Measurements from ENCODE around the gene PRKACB.

The PRKACB gene

GRCh38 chr1:84163123-84163931 lies 19.3 kb downstream of the PRKACB start:
- TF ChIP-seq EGR1 (IDR thresholded peaks at IDR 0.05): no peak
- TF ChIP-seq USF1 (IDR thresholded peaks at IDR 0.05): no peak

GRCh38 chr1:84164161-84164560 lies 20.1 kb downstream of the PRKACB start:
- TF ChIP-seq ZBTB7A (IDR thresholded peaks at IDR 0.05; ENCODE audit: low read depth): no peak
- no peak for TF ChIP-seq CEBPB (IDR thresholded peaks at IDR 0.05)
- no peak for TF ChIP-seq TEAD4 (IDR thresholded peaks at IDR 0.05)
- TF ChIP-seq EGR1 (IDR thresholded peaks at IDR 0.05): no peak
- TF ChIP-seq, protein P1, sequence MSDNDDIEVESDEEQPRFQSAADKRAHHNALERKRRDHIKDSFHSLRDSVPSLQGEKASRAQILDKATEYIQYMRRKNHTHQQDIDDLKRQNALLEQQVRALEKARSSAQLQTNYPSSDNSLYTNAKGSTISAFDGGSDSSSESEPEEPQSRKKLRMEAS (IDR thresholded peaks at IDR 0.05): no peak
- no peak for TF ChIP-seq EP300 (IDR thresholded peaks at IDR 0.05; ENCODE audit: borderline replicate concordance)

DNA sequence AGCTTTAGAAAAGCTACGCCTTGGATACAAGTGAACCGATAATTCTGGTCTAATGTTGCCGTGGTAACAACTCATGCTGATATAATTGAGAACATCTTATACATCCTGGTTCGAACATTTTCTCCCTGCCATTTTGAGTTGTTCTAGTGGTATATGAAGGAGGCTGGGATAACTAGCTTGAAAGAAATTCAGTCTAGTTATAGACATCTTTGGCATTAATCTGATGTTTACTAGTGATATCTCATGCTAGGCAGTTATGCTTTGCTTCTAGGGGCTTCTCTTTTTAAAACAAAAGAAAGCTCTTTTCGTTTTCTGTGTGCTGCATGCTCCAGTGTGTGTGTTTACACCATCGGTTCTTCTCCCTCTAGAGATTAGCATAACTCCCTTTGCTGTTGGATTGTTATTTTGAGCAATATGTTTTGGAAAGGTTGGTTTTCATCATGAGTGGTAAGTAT lies 20.5 kb downstream of the PRKACB start:
- TF ChIP-seq USF1 (IDR thresholded peaks at IDR 0.05) (no peak), YY1 (IDR thresholded peaks at IDR 0.05; ENCODE audit: low read depth) (no peak), RAD21 (IDR thresholded peaks at IDR 0.05; ENCODE audit: low read depth) (no peak), TCF12 (IDR thresholded peaks at IDR 0.05; ENCODE audit: low read depth) (no peak), CEBPB (IDR thresholded peaks at IDR 0.05) (no peak), TEAD4 (IDR thresholded peaks at IDR 0.05) (no peak), FOXM1 (IDR thresholded peaks at IDR 0.05; ENCODE audit: borderline replicate concordance, low read depth) (no peak), ZBTB7A (IDR thresholded peaks at IDR 0.05; ENCODE audit: low read depth) (no peak), EGR1 (IDR thresholded peaks at IDR 0.05) (no peak), CREB1 (IDR thresholded peaks at IDR 0.05; ENCODE audit: low read depth) (no peak), NFIC (IDR thresholded peaks at IDR 0.05) (no peak), TAF1 (IDR thresholded peaks at IDR 0.05; ENCODE audit: low read depth) (no peak)
- TF ChIP-seq, protein P1 (IDR thresholded peaks at IDR 0.05): no peak
- TF ChIP-seq, protein P2, sequence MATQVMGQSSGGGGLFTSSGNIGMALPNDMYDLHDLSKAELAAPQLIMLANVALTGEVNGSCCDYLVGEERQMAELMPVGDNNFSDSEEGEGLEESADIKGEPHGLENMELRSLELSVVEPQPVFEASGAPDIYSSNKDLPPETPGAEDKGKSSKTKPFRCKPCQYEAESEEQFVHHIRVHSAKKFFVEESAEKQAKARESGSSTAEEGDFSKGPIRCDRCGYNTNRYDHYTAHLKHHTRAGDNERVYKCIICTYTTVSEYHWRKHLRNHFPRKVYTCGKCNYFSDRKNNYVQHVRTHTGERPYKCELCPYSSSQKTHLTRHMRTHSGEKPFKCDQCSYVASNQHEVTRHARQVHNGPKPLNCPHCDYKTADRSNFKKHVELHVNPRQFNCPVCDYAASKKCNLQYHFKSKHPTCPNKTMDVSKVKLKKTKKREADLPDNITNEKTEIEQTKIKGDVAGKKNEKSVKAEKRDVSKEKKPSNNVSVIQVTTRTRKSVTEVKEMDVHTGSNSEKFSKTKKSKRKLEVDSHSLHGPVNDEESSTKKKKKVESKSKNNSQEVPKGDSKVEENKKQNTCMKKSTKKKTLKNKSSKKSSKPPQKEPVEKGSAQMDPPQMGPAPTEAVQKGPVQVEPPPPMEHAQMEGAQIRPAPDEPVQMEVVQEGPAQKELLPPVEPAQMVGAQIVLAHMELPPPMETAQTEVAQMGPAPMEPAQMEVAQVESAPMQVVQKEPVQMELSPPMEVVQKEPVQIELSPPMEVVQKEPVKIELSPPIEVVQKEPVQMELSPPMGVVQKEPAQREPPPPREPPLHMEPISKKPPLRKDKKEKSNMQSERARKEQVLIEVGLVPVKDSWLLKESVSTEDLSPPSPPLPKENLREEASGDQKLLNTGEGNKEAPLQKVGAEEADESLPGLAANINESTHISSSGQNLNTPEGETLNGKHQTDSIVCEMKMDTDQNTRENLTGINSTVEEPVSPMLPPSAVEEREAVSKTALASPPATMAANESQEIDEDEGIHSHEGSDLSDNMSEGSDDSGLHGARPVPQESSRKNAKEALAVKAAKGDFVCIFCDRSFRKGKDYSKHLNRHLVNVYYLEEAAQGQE (IDR thresholded peaks at IDR 0.05; ENCODE audit: low read depth): no peak

DNA sequence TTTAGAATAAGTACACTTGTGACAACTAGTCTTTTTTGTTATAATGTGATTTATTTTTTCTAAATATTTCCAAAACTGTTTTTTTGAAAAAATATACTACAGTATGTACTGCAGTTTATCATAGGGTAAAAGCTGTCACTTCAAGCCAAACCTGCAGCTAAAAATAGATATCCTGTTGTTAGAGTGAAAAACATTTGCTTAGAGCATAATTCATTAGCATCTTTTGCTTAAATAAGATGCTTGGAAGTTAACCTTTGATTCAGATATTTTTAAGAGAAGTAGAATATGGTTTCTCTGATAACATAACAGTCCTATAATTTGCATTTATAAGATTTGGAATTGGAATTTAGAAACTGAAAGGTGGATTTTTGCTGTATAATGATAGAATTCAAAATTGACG lies 21.5 kb downstream of the PRKACB start:
- TF ChIP-seq EP300 (IDR thresholded peaks at IDR 0.05; ENCODE audit: borderline replicate concordance) (no peak), RAD21 (IDR thresholded peaks at IDR 0.05; ENCODE audit: low read depth) (no peak), YY1 (IDR thresholded peaks at IDR 0.05; ENCODE audit: low read depth) (no peak), TAF1 (IDR thresholded peaks at IDR 0.05; ENCODE audit: low read depth) (no peak), EGR1 (IDR thresholded peaks at IDR 0.05) (no peak), ZBTB7A (IDR thresholded peaks at IDR 0.05; ENCODE audit: low read depth) (no peak), CREB1 (IDR thresholded peaks at IDR 0.05; ENCODE audit: low read depth) (no peak), NFIC (IDR thresholded peaks at IDR 0.05) (no peak), TCF12 (IDR thresholded peaks at IDR 0.05; ENCODE audit: low read depth) (no peak)
- TF ChIP-seq, protein P2 (IDR thresholded peaks at IDR 0.05; ENCODE audit: low read depth): no peak

DNA sequence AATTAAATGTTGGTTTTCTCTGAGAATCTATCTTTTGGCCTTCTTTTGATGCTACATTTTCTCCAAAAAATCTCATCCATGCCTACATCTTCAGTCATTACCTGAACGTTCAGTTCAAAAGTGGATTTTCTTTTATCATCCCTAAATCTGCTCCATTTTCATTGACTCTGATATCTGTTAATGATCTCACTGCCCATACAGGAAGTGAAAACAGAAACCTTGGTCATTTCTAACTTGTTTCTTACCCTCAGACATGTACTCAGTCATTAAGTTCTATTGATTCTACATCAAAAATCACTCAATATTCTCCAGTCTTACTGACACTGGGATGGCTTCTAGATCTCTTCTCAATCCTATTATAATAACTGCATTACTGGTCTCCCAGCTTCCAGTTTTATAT lies 22.7 kb downstream of the PRKACB start:
- TF ChIP-seq NFIC (IDR thresholded peaks at IDR 0.05) (no peak), TCF12 (IDR thresholded peaks at IDR 0.05; ENCODE audit: low read depth) (no peak), EGR1 (IDR thresholded peaks at IDR 0.05) (no peak), EP300 (IDR thresholded peaks at IDR 0.05; ENCODE audit: borderline replicate concordance) (no peak)

- TF ChIP-seq CEBPB (IDR thresholded peaks at IDR 0.05) (no peak), ZBTB7A (IDR thresholded peaks at IDR 0.05; ENCODE audit: low read depth) (no peak), TCF12 (IDR thresholded peaks at IDR 0.05; ENCODE audit: low read depth) (no peak), YY1 (IDR thresholded peaks at IDR 0.05; ENCODE audit: low read depth) (no peak), USF1 (IDR thresholded peaks at IDR 0.05) (no peak), CREB1 (IDR thresholded peaks at IDR 0.05; ENCODE audit: low read depth) (no peak), EGR1 (IDR thresholded peaks at IDR 0.05) (no peak), NFIC (IDR thresholded peaks at IDR 0.05) (no peak), FOXM1 (IDR thresholded peaks at IDR 0.05; ENCODE audit: borderline replicate concordance, low read depth) (no peak), EP300 (IDR thresholded peaks at IDR 0.05; ENCODE audit: borderline replicate concordance) (no peak), TAF1 (IDR thresholded peaks at IDR 0.05; ENCODE audit: low read depth) (no peak), TEAD4 (IDR thresholded peaks at IDR 0.05) (no peak), RAD21 (IDR thresholded peaks at IDR 0.05; ENCODE audit: low read depth) (no peak)
- TF ChIP-seq, protein P2 (IDR thresholded peaks at IDR 0.05; ENCODE audit: low read depth): no peak
Observed at GRCh38 chr1:84168783-84169182, 24.7 kb downstream of the PRKACB start.

All from Ishikawa (cell line).